Vagina (tissue), 2 donors: ENCODE results near the gene ZNF564. TPM values are rescaled to one million over a fixed set of nuclear protein-coding genes. Genes with fewer than 3 reads are reported as not detected.
"Not testable (repeated sequence)": the region's sequence is repeated elsewhere in the genome, so short reads cannot be mapped to it uniquely, and the experiment has no call there.

Experiments
- DNase-seq, 2 donors: peaks; one replicate each; pipeline ENCODE4 v3.0.0-alpha.2; 2017; ENCODE audit errors: extremely low spot score in 2 of 2
- H3K27ac ChIP-seq: fragments of 200-600 bp; sonication (generic); one replicate; pipeline ENCODE4 v1.5.1; 2019
- H3K27me3 ChIP-seq: fragments of 200-600 bp; sonication (generic); one replicate; pipeline ENCODE4 v1.5.1; 2019
- H3K36me3 ChIP-seq, 2 donors: fragments of 200-600 bp; sonication (generic); one replicate each; pipeline ENCODE4 v1.5.1; 2017 to 2019
- H3K4me1 ChIP-seq: fragments of 200-600 bp; sonication (generic); one replicate; pipeline ENCODE4 v1.5.1; 2019
- H3K4me3 ChIP-seq, 2 donors: fragments of 200-600 bp; sonication (generic); 1 replicate in 1 of 2; 2 replicates in 1 of 2; pipeline ENCODE4 v1.5.1; 2016 to 2019
- H3K9me3 ChIP-seq: fragments of 200-600 bp; sonication (generic); one replicate; pipeline ENCODE4 v1.5.1; 2019
- POLR2A ChIP-seq, 2 donors: fragments of 450-650 bp; IDR thresholded peaks; one replicate each; pipeline ENCODE4 v1.6.1; 2017; ENCODE audit warnings: antibody characterized with exemption in 2 of 2, mild to moderate bottlenecking in 2 of 2, moderate library complexity in 2 of 2
- POLR2AphosphoS5 ChIP-seq, 2 donors: sonication (generic); formaldehyde crosslinking; IDR thresholded peaks; one replicate each; pipeline ENCODE4 v1.9.0; 2017; ENCODE audit warnings: antibody characterized with exemption in 2 of 2, mild to moderate bottlenecking in 2 of 2, low read depth in 1 of 2; ENCODE audit not compliant: insufficient read depth in 1 of 2
- intact Hi-C: fragments of 100-400 bp; cut with DNase I; formaldehyde crosslinking; loops from one replicate; pipeline ENCODE4 v1.15.1; 2023
- total RNA-seq: library from RNA; depleted of rRNA; stranded (reverse); fragments of >200 nt; gene quantifications from one replicate; pipeline ENCODE4 v1.2.3, GENCODE V29; 2016
- TF ChIP-seq, protein P1 (sequence below), 3 experiments: fragments of 450-650 bp in 2 of 3; fragments of 200-600 bp in 1 of 3; sonication (generic) in 1 of 3; IDR thresholded peaks; one replicate each; pipeline ENCODE4 v1.5.1; 2017 to 2019; ENCODE audit warnings: antibody characterized with exemption in 3 of 3, mild to moderate bottlenecking in 2 of 3, moderate library complexity in 2 of 3

Gene ZNF564
- total RNA-seq, 1 donor from 2014 or later, result 12.0 TPM

DNA sequence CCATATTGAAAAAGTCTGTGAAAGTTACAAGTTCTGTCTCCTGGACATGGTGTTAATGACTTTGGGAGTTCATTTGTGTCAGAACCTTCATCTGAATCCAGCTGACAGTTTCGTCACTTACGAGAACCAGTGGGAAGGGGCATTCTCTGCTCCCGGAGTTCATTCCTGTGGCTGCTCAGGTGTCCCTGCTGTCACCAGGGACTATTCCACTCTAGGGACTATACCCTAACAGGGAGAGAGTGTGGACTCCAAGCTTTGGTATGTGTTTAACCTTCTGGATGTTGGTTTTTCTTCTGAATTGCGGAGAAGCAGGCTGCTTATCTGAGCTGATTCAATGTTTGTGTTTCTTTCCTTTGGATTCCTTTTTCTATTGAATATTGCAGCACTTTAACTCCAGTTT is 54.2 kb downstream of the ZNF564 start:
- Histone ChIP-seq H3K27me3 (no peaks in the 10 kb centered on the region), H3K27ac (no peak overlapping the region), H3K36me3 (no peaks in the 10 kb centered on the region), H3K4me3 (no peak overlapping the region), H3K9me3 (no peaks in the 10 kb centered on the region), H3K4me1 (peaks cover 14% of the 10 kb centered on the region)
- TF ChIP-seq POLR2AphosphoS5 (IDR thresholded peaks at IDR 0.05; ENCODE audit: insufficient read depth in 1 of 2, low read depth in 1 of 2) (no peak), POLR2A (IDR thresholded peaks at IDR 0.05) (no peak)
- TF ChIP-seq, protein P1, sequence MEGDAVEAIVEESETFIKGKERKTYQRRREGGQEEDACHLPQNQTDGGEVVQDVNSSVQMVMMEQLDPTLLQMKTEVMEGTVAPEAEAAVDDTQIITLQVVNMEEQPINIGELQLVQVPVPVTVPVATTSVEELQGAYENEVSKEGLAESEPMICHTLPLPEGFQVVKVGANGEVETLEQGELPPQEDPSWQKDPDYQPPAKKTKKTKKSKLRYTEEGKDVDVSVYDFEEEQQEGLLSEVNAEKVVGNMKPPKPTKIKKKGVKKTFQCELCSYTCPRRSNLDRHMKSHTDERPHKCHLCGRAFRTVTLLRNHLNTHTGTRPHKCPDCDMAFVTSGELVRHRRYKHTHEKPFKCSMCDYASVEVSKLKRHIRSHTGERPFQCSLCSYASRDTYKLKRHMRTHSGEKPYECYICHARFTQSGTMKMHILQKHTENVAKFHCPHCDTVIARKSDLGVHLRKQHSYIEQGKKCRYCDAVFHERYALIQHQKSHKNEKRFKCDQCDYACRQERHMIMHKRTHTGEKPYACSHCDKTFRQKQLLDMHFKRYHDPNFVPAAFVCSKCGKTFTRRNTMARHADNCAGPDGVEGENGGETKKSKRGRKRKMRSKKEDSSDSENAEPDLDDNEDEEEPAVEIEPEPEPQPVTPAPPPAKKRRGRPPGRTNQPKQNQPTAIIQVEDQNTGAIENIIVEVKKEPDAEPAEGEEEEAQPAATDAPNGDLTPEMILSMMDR (IDR thresholded peaks at IDR 0.05), result no peak
- intact Hi-C loops, result loop anchor here (5.0 kb wide), 1 partner anchor 340 kb away; the partner anchor contains the start of gene ZNF625
- no peak for DNase-seq

DNA sequence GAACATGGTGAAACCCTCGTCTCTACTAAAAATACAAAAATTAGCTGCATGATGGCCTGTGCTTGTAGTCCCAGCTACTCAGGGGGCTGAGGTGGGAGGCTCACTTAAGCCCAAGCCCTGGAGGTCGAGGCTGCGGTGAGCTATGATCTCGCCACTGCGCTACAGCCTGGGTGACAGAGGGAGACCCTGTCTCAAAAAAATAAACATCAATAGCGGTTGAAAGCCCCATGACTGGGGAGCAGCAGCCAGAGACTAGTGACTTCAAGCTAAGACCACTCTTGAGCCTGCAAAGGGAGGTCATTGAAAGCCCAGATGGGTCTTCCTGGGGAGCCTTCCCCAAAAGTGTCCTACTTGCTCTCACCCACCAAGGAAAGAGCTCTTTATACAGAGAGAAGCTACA is 54.8 kb downstream of the ZNF564 start:
- Histone ChIP-seq H3K4me1 (peaks cover 14% of the 10 kb centered on the region), H3K9me3 (no peaks in the 10 kb centered on the region), H3K4me3 (no peak overlapping the region), H3K36me3 (no peaks in the 10 kb centered on the region), H3K27ac (no peak overlapping the region), H3K27me3 (no peaks in the 10 kb centered on the region)
- TF ChIP-seq POLR2AphosphoS5 (IDR thresholded peaks at IDR 0.05; ENCODE audit: insufficient read depth in 1 of 2, low read depth in 1 of 2), result no peak
- TF ChIP-seq, protein P1 (IDR thresholded peaks at IDR 0.05), result no peak
- no peak for DNase-seq
- intact Hi-C loops, result loop anchor here (5.0 kb wide), 1 partner anchor 339 kb away; the partner anchor contains the start of gene ZNF625

DNA sequence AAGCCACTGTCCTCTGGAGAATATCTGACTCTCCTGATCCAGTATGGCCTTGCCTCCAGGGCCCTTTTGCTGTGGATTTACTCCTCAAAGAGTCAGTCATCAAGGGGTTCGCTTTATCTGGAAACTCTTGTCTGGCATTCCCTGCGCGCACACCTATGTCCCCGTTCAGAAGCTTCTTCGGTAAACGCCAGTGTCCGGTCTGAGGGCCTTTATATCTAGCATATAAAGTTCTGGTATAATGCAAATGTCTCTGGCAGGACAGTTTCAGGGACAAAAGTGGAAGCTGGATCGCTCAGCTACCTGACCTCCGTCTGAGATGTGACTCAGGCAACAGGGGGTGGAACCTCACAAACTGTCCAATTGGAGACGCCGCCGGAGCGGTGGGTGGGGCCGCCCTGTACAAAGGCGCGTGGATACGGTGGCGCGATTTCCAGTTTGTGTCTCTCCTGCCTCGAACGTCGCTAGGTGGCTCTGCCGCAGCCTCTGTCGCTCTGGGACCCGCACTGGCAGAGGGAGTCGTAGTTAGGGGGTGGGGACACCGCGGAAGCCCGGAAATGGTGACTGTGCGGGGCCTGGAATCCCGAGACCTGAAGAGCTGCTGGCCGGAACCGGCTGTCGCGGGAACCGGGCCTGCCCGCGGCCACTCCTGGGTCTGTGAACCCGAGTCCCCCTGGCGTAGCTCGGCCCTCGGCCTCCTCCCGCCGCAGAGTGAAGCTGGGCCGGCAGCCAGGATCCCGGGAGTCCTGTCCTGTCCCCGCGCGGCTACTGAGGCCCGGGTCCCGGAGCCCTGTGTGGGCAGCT is 56.1 kb downstream of the ZNF564 start:
- Histone ChIP-seq H3K4me3 (peak overlapping the region; percentile 60 to 68), H3K9me3 (no peaks in the 10 kb centered on the region), H3K27ac (peak overlapping the region; percentile 93), H3K27me3 (no peaks in the 10 kb centered on the region), H3K4me1 (peaks cover 14% of the 10 kb centered on the region), H3K36me3 (no peaks in the 10 kb centered on the region)
- intact Hi-C loops, result loop anchor here (5.0 kb wide), 1 partner anchor 338 kb away; the partner anchor contains the start of gene ZNF625
- TF ChIP-seq POLR2A (IDR thresholded peaks at IDR 0.05) (no peak), POLR2AphosphoS5 (IDR thresholded peaks at IDR 0.05; ENCODE audit: insufficient read depth in 1 of 2, low read depth in 1 of 2) (peak; percentile 90 to 94)
- TF ChIP-seq, protein P1 (IDR thresholded peaks at IDR 0.05), result peak in 1 of 3 experiments; percentile 48
- peak; percentile 92 to 98 for DNase-seq

DNA sequence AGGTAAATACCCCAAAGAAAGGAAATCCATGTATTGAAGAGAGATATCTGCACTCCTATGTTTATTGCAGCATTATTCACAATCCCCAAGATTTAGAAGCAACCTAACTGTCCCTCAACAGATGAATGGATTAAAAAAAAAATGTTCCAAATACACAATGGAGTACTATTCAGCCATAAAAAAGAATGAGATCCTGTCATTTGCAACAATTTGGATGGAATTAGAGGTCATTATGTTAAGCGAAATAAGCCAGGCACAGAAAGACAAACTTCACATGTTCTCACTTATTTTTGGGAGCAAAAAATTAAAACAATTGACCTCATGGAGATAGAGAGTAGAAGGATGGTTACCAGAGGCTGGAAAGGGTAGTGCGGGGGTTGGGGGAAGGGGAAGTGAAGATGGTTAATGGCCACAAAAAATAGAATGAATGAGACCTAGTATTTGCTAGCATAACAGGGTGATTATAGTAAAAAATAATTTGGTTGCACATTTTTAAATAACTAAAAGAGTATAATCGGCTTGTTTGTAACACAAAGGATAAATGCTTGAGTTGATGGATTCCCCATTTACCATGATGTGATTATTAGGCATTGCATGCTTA is 56.9 kb downstream of the ZNF564 start:
- intact Hi-C loops, result no loop called here
- no peak for DNase-seq
- Histone ChIP-seq H3K9me3 (no peaks in the 10 kb centered on the region), H3K27ac (peak overlapping the region; percentile 55), H3K36me3 (no peaks in the 10 kb centered on the region), H3K4me3 (peak overlapping the region; percentile 60 to 68), H3K27me3 (no peaks in the 10 kb centered on the region), H3K4me1 (peaks cover 14% of the 10 kb centered on the region)
- TF ChIP-seq POLR2A (IDR thresholded peaks at IDR 0.05) (no peak), POLR2AphosphoS5 (IDR thresholded peaks at IDR 0.05; ENCODE audit: insufficient read depth in 1 of 2, low read depth in 1 of 2) (no peak)
- TF ChIP-seq, protein P1 (IDR thresholded peaks at IDR 0.05), result no peak

DNA sequence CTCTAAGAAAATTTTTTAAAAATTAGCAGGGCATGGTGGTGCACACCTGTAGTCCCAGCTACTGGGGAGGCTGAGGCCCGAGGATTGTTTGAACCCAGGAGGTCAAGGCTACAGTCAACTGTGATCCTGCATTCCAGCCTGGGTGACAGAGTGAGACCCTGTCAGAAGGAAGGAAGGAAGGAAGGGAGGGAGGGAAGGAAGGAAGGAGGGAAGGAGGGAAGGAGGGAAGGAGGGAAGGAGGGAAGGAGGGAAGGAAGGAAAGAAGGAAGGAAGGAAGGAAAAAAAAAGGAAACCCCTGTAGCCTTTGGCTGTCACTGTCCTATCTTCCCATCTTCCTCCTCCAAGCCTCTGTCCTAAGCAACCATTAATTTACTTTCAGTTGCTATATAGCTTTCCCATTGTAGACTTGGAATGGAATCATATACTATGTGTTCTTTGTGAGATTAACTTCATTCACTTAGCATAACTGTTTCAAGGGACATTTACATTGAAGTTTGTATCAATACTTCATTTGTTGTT is 65.0 kb downstream of the ZNF564 start:
- H3K4me3 ChIP-seq, H3K27me3 ChIP-seq, H3K36me3 ChIP-seq, intact Hi-C loops, H3K27ac ChIP-seq, DNase-seq, H3K9me3 ChIP-seq: not testable (repeated sequence)
- peaks cover 33% of the 10 kb centered on the region for H3K4me1 ChIP-seq
